HEK293T (cell line): ENCODE results near the gene NCOA5.

ENCODE experiments used
- CTBP1 ChIP-seq: fragments of 450-650 bp; IDR thresholded peaks from 2 replicates; pipeline ENCODE4 v1.6.1; 2016; ENCODE audit warnings: borderline replicate concordance
- FOXK2 ChIP-seq: fragments of 450-650 bp; IDR thresholded peaks from 2 replicates; pipeline ENCODE4 v1.6.1; 2016; ENCODE audit warnings: mild to moderate bottlenecking
- HDGF ChIP-seq: fragments of 450-650 bp; IDR thresholded peaks from 2 replicates; pipeline ENCODE4 v1.6.1; 2017; ENCODE audit warnings: antibody characterized with exemption, borderline replicate concordance

- no peak for TF ChIP-seq FOXK2
- no peak for TF ChIP-seq CTBP1
- no peak for TF ChIP-seq HDGF
Measured at GRCh38 chr20:46013322-46013828, 76.4 kb downstream of the NCOA5 start.
